Hindlimb muscle (tissue), 1 donor: Measurements from ENCODE around the gene PCDHB11. TPM values are rescaled to one million over a fixed set of nuclear protein-coding genes. Genes with fewer than 3 reads are reported as not detected.
A peak's percentile ranks its signal among the peaks of the same experiment; 100 is the strongest.
"Not testable (repeated sequence)": the region's sequence is repeated elsewhere in the genome, so short reads cannot be mapped to it uniquely, and the experiment has no call there.

Experiments used
- DNase-seq: peaks from one replicate; pipeline ENCODE4 v3.0.0-alpha.2; 2013
- polyA plus RNA-seq: library from polyadenylated mRNA; unstranded; fragments of 120-200 nt; gene quantifications from one replicate; pipeline ENCODE4 v1.2.1, GENCODE V29; 2013; ENCODE audit not compliant: insufficient read length

PCDHB11 gene
- polyA plus RNA-seq, 1 donor, result 4.4 TPM

DNA sequence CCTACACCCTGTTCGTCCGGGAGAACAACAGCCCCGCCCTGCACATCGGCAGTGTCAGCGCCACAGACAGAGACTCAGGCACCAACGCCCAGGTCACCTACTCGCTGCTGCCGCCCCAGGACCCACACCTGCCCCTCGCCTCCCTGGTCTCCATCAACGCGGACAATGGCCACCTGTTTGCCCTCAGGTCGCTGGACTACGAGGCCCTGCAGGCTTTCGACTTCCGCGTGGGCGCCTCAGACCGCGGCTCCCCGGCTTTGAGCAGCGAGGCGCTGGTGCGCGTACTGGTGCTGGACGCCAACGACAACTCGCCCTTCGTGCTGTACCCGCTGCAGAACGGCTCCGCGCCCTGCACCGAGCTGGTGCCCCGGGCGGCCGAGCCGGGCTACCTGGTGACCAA lies 10.7 kb upstream of the PCDHB11 start:
- DNase-seq, result not testable (repeated sequence)

DNA sequence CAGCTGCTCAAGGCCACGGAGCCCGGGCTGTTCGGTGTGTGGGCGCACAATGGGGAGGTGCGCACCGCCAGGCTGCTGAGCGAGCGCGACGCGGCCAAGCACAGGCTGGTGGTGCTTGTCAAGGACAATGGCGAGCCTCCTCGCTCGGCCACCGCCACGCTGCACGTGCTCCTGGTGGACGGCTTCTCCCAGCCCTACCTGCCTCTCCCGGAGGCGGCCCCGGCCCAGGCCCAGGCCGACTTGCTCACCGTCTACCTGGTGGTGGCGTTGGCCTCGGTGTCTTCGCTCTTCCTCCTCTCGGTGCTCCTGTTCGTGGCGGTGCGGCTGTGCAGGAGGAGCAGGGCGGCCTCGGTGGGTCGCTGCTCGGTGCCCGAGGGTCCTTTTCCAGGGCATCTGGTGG lies 10.3 kb upstream of the PCDHB11 start:
- DNase-seq, result not testable (repeated sequence)

DNA sequence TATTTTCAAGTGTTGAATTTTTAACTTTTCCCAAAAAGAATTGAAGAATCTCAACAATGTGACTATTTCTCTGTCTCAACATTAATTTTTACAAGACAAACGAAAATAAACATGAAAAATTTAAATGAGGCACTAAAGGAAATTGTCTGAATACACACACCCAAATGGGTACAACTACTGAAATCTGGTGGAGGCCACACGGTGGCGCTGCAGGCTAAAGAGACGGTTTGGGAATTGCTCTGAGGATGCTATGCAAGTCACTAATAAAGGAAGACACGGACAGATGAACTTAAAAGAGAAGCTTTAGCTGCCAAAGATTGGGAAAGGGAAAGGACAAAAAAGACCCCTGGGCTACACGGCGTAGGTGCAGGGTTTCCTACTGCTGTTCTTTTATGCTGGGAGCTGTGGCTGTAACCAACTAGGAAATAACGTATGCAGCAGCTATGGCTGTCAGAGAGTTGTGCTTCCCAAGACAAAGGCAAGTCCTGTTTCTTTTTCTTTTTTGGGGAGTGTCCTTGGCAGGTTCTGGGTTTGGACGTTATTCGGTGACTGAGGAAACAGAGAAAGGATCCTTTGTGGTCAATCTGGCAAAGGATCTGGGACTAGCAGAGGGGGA lies 7.2 kb upstream of the PCDHB11 start, which contains the start of gene PCDHB10:
Gene PCDHB10, plus strand, starts transcription at position 244 of the 616 bp plus-strand sequence. Its CDS starts 200 bp downstream, at position 444.
- peak; percentile 10 for DNase-seq

DNA sequence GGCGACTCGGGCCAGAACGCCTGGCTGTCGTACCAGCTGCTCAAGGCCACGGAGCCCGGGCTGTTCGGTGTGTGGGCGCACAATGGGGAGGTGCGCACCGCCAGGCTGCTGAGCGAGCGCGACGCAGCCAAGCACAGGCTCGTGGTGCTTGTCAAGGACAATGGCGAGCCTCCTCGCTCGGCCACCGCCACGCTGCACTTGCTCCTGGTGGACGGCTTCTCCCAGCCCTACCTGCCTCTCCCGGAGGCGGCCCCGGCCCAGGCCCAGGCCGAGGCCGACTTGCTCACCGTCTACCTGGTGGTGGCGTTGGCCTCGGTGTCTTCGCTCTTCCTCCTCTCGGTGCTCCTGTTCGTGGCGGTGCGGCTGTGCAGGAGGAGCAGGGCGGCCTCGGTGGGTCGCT lies 5.1 kb upstream of the PCDHB11 start:
- not testable (repeated sequence) for DNase-seq

DNA sequence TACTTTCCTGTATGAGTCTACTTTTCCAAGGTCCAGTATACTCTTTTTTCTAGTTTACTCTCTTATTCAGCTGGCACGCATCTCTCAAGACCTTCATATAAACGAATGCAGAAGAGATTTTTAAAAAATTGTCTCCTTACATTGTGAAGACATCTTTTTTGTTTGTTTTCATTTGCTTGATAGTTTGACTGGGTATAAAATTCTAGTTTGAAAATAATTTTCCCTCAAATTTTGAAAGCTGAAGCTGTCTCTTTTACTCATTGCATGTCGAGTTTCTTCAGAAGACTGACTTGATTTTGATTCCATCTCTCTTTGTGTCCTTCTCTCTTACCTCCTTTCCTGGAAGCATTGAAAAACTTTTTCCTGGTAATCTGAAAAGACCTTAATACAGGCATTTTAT lies 3.1 kb upstream of the PCDHB11 start:
- DNase-seq, result no peak

DNA sequence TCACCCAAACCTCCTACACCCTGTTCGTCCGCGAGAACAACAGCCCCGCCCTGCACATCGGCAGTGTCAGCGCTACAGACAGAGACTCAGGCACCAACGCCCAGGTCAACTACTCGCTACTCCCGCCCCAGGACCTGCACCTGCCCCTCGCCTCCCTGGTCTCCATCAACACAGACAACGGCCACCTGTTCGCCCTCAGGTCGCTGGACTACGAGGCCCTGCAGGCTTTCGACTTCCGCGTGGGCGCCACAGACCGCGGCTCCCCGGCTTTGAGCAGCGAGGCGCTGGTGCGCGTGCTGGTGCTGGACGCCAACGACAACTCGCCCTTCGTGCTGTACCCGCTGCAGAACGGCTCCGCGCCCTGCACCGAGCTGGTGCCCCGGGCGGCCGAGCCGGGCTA lies 1.7 kb downstream of the PCDHB11 start:
- DNase-seq, result not testable (repeated sequence)

DNA sequence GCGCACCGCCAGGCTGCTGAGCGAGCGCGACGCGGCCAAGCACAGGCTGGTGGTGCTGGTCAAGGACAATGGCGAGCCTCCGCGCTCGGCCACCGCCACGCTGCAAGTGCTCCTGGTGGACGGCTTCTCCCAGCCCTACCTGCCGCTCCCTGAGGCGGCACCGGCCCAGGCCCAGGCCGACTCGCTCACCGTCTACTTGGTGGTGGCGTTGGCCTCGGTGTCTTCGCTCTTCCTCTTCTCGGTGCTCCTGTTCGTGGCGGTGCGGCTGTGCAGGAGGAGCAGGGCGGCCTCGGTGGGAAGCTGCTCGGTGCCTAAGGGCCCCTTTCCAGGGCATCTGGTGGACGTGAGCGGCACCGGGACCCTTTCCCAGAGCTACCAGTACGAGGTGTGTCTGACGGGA lies 2.2 kb downstream of the PCDHB11 start:
- not testable (repeated sequence) for DNase-seq

DNA sequence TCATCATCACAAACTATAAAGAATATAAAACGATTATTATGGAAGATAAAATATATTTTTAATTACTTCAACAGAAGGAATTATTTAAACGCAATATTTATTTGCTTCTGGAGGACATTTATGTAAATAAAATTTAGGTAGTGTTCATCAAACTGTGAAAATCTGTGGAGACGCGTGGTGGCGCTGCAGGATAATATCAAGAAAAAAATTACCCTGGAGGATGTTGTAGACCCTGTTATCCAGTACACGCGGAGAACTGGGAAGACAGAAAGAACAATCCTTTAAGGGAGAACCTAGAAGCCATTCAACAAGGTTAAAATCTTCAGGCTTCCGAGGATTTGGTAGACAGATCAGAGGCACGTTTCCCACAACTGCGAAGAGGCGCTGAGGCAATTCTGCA lies 9.1 kb downstream of the PCDHB11 start, which contains the start of gene PCDHB12:
Gene PCDHB12, plus strand, starts transcription at position 242 of the 400 bp plus-strand sequence. CDS start 189 bp downstream, outside the sequence.
- no peak for DNase-seq

DNA sequence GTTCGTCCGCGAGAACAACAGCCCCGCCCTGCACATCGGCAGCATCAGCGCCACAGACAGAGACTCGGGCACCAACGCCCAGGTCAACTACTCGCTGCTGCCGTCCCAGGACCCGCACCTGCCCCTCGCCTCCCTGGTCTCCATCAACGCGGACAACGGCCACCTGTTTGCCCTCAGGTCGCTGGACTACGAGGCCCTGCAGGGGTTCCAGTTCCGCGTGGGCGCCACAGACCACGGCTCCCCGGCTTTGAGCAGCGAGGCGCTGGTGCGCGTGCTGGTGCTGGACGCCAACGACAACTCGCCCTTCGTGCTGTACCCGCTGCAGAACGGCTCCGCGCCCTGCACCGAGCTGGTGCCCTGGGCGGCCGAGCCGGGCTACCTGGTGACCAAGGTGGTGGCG lies 10.9 kb downstream of the PCDHB11 start:
- not testable (repeated sequence) for DNase-seq

DNA sequence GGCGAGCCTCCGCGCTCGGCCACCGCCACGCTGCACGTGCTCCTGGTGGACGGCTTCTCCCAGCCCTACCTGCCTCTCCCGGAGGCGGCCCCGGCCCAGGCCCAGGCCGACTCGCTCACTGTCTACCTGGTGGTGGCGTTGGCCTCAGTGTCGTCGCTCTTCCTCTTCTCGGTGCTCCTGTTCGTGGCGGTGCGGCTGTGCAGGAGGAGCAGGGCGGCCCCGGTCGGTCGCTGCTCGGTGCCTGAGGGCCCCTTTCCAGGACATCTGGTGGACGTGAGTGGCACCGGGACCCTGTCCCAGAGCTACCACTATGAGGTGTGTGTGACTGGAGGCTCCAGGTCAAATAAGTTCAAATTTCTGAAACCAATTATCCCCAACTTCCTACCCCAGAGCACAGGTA lies 11.4 kb downstream of the PCDHB11 start:
- DNase-seq, result not testable (repeated sequence)

DNA sequence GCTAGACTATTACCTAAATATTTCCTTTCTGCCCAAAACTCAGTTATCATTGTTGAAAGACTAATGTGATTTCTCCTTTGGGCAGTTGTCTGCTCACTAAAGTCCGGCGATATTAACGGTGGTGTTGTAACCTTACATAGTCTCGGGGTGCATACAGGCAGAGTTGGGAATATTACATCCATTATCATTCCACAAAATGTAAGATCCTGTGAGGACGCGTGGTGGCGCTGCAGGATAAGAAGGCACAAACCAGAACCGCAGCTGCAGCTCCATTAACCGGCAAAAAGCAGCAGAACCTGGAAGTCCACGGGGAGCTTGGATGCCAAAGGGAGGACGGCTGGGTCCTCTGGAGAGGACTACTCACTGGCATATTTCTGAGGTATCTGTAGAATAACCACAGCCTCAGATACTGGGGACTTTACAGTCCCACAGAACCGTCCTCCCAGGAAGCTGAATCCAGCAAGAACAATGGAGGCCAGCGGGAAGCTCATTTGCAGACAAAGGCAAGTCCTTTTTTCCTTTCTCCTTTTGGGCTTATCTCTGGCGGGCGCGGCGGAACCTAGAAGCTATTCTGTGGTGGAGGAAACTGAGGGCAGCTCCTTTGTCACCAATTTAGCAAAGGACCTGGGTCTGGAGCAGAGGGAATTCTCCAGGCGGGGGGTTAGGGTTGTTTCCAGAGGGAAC lies 14.4 kb downstream of the PCDHB11 start, which contains the start of gene PCDHB13:
Gene PCDHB13, plus strand, starts transcription at position 264 of the 684 bp plus-strand sequence. Its CDS starts 205 bp downstream, at position 469.
- not testable (repeated sequence) for DNase-seq

DNA sequence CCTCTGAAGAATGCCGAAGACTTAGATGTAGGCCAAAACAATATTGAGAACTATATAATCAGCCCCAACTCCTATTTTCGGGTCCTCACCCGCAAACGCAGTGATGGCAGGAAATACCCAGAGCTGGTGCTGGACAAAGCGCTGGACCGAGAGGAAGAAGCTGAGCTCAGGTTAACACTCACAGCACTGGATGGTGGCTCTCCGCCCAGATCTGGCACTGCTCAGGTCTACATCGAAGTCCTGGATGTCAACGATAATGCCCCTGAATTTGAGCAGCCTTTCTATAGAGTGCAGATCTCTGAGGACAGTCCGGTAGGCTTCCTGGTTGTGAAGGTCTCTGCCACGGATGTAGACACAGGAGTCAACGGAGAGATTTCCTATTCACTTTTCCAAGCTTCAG lies 15.2 kb downstream of the PCDHB11 start:
- not testable (repeated sequence) for DNase-seq

DNA sequence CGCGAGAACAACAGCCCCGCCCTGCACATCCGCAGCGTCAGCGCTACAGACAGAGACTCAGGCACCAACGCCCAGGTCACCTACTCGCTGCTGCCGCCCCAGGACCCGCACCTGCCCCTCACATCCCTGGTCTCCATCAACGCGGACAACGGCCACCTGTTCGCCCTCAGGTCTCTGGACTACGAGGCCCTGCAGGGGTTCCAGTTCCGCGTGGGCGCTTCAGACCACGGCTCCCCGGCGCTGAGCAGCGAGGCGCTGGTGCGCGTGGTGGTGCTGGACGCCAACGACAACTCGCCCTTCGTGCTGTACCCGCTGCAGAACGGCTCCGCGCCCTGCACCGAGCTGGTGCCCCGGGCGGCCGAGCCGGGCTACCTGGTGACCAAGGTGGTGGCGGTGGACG lies 16.1 kb downstream of the PCDHB11 start:
- not testable (repeated sequence) for DNase-seq

DNA sequence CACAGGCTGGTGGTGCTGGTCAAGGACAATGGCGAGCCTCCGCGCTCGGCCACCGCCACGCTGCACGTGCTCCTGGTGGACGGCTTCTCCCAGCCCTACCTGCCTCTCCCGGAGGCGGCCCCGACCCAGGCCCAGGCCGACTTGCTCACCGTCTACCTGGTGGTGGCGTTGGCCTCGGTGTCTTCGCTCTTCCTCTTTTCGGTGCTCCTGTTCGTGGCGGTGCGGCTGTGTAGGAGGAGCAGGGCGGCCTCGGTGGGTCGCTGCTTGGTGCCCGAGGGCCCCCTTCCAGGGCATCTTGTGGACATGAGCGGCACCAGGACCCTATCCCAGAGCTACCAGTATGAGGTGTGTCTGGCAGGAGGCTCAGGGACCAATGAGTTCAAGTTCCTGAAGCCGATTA lies 16.6 kb downstream of the PCDHB11 start:
- not testable (repeated sequence) for DNase-seq

DNA sequence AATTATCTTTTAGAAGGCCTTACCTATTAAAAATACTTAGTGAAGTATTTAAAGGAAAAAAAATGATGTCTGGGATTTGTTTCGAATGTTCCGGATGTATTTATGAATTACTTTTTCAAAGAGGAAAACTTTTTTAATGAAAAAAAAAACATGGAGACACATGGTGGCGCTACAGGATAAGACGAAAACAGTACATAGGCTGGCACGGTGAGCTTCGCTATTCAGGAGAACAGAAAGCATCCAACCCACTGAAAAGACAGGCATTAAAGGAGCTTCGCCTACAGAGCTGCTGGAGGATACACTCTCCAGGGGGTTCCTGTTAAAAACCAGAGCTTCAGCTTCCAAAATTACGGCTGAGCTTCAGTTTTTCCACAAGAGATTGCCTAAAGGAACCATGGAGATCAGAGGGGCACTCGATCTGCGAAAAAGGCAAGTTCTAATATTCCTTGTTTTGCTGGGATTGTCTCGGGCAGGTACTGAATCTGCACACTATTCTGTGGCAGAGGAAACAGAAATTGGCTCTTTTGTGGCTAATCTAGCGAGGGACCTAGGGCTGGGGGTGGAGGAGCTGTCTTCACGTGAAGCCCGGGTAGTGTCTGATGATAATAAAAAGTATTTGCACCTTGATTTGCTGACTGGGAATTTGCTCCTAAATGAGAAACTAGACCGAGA lies 23.8 kb downstream of the PCDHB11 start, which contains the start of gene PCDHB14:
Gene PCDHB14, plus strand, starts transcription at position 232 of the 672 bp plus-strand sequence. Its CDS starts 163 bp downstream, at position 395.
- DNase-seq, result peak; percentile 15

DNA sequence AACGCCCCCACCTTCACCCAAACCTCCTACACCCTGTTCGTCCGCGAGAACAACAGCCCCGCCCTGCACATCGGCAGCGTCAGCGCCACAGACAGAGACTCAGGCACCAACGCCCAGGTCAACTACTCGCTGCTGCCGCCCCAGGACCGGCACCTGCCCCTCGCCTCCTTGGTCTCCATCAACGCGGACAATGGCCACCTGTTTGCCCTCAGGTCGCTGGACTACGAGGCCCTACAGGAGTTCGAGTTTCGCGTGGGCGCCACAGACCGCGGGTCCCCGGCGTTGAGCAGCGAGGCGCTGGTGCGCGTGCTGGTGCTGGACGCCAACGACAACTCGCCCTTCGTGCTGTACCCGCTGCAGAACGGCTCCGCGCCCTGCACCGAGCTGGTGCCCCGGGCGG lies 25.4 kb downstream of the PCDHB11 start:
- DNase-seq, result not testable (repeated sequence)

DNA sequence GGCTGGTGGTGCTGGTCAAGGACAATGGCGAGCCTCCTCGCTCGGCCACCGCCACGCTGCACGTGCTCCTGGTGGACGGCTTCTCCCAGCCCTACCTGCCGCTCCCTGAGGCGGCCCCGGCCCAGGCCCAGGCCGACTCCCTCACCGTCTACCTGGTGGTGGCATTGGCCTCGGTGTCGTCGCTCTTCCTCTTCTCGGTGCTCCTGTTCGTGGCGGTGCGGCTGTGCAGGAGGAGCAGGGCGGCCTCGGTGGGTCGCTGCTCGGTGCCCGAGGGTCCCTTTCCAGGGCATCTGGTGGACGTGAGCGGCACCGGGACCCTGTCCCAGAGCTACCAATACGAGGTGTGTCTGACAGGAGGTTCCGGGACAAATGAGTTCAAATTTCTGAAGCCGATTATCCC lies 26.0 kb downstream of the PCDHB11 start:
- not testable (repeated sequence) for DNase-seq

DNA sequence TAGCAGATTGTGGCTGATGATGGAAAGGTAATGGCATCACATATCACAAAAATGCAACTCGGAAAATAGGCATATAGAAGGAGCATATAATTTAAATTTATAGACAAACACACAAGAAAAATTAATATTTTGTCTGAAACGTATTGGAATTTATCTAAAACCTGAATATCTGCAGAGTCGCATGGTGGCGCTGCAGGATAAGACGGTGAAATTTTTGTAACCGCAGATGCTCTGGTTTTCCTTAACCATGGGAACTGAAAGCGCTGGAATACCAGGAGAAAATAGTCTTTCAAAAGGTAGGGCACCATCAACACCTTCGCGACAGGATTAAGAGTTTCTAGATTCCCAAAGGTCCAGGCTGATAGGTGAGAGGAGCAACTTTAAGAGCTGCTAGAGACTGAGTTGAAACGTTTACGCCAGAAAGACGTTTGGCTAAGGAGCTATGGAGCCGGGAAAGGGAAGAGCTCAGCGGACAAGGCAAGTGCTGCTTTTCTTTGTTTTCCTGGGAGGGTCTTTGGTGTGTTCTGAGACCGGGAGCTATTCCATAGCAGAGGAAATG lies 34.8 kb downstream of the PCDHB11 start:
- DNase-seq, result peak; percentile 8

DNA sequence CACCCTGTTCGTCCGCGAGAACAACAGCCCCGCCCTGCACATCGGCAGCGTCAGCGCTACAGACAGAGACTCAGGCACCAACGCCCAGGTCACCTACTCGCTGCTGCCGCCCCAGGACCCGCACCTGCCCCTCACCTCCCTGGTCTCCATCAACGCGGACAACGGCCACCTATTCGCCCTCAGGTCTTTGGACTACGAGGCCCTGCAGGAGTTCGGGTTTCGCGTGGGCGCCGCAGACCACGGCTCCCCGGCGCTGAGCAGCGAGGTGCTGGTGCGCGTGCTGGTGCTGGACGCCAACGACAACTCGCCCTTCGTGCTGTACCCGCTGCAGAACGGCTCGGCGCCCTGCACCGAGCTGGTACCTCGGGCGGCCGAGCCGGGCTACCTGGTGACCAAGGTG lies 36.5 kb downstream of the PCDHB11 start:
- DNase-seq, result not testable (repeated sequence)

DNA sequence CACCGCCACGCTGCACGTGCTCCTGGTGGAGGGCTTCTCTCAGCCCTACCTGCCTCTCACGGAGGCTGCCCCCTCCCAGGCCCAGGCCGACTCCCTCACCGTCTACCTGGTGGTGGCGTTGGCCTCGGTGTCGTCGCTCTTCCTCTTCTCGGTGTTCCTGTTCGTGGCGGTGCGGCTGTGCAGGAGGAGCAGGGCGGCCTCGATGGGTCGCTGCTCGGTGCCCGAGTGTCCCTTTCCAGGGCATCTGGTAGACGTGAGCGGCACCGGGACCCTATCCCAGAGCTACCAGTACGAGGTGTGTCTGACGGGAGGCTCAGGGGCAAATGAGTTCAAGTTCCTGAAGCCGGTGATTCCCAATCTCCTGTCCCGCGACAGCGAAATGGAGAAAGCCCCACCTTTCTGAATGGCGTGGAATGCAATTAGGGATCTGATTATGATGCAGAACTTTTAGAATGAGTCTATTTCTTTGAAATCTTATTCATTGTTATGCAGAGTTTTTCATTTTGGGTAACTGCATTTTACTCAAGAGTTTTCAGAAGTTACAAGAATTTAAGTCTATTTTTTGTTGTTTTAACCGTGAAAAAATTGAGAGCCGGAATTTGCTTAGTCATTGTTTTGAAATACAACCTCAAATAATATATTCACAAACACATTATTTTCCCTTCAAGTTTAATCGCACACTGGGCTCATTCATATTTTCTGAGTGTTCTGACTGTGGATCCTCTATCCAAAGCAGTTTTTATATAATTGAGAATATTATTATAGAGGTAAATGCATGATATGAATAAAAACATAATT lies 37.3 kb downstream of the PCDHB11 start:
- DNase-seq, result no peak

DNA sequence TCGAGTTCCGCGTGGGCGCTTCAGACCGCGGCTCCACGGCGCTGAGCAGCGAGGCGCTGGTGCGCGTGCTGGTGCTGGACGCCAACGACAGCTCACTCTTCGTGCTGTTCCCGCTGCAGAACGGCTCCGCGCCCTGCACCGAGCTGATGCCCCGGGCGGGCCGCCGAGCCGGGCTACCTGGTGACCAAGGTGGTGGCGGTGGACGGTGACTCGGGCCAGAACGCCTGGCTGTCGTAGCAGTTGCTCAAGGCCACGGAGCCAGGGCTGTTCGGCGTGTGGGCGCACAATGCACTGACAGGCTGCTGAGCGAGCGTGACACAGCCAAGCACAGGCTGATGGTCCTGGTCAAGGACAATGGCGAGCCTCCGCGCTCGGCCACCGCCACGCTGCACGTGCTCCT lies 42.1 kb downstream of the PCDHB11 start:
- no peak for DNase-seq

DNA sequence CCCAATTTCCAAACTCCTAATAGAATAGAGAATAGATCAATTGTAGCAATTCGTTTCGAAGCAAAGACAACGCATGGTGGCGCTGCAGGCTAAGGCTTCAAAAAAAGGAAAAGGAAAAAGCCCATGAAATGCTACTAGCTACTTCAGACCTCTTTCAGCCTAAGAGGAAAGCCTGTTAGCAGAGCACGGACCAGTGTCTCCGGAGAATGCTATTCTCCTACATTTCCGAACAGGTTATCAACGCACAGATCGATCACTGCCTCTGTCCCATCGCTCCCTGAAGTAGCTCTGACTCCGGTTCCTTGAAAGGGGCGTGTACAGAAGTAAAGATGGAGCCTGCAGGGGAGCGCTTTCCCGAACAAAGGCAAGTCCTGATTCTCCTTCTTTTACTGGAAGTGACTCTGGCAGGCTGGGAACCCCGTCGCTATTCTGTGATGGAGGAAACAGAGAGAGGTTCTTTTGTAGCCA lies 45.9 kb downstream of the PCDHB11 start, which contains the start of gene PCDHB15:
Gene PCDHB15, plus strand, starts transcription at position 146 of the 468 bp plus-strand sequence. Its CDS starts 184 bp downstream, at position 330.
- peak; percentile 17 for DNase-seq
